Common myeloid progenitor, CD34-positive (primary cell): ENCODE results near the gene DNAH3.

Source experiments
- CTCF ChIA-PET: fragments of 350-600 bp; sonication (Branson Sonifier 250); formaldehyde crosslinking; loops from one replicate; lab custom pipeline; 2021; ENCODE audit warnings: antibody characterized with exemption; lab: Charles Lee
- POLR2A ChIA-PET: fragments of 350-600 bp; sonication (Branson Sonifier 250); formaldehyde crosslinking; loops from one replicate; lab custom pipeline; 2021; ENCODE audit warnings: antibody characterized with exemption; lab: Charles Lee
- DNase-seq, 3 donors: peaks; one replicate each; pipeline versions ENCODE4 v3.0.0 to v3.0.0-alpha.2; 2013
- H3K27ac ChIP-seq, 2 experiments: 1 replicate in 1 of 2; 2 replicates in 1 of 2; pipeline ENCODE4 v1.7.0; 2013; ENCODE audit warnings: inconsistent platforms in 2 of 2, low read length in 2 of 2, mild to moderate bottlenecking in 2 of 2, low read depth in 1 of 2, moderate library complexity in 1 of 2; ENCODE audit not compliant: severe bottlenecking in 2 of 2, insufficient read depth in 1 of 2, poor library complexity in 1 of 2
- H3K27me3 ChIP-seq, 5 experiments: replicated peaks in 2 of 5; 1 replicate in 3 of 5; 2 replicates in 2 of 5; pipeline versions ENCODE4 v1.6.1 to v1.7.0; 2013; ENCODE audit warnings: low read length in 4 of 5, mild to moderate bottlenecking in 2 of 5, moderate library complexity in 2 of 5, inconsistent platforms in 1 of 5; ENCODE audit not compliant: insufficient read depth in 5 of 5, control insufficient read depth in 4 of 5
- H3K36me3 ChIP-seq, 4 experiments: 1 replicate in 2 of 4; 2 replicates in 2 of 4; pipeline versions ENCODE4 v1.6.1 to v1.7.0; 2013; ENCODE audit warnings: low read length in 3 of 4, control low read depth in 1 of 4, mild to moderate bottlenecking in 1 of 4; ENCODE audit not compliant: control insufficient read depth in 4 of 4, insufficient read depth in 4 of 4
- H3K4me1 ChIP-seq, 4 experiments: 1 replicate in 3 of 4; 2 replicates in 1 of 4; pipeline versions ENCODE4 v1.6.1 to v1.7.1; 2013; ENCODE audit warnings: low read length in 3 of 4, mild to moderate bottlenecking in 3 of 4, control low read depth in 1 of 4, inconsistent platforms in 1 of 4, moderate library complexity in 1 of 4; ENCODE audit not compliant: control insufficient read depth in 4 of 4, insufficient read depth in 4 of 4; ENCODE audit errors: control extremely low read depth in 1 of 4
- H3K4me3 ChIP-seq, 7 experiments: 1 replicate in 4 of 7; 2 replicates in 3 of 7; pipeline versions ENCODE4 v1.5.1 to v1.7.0; 2013; ENCODE audit warnings: mild to moderate bottlenecking in 7 of 7, low read length in 6 of 7, moderate library complexity in 6 of 7, inconsistent platforms in 2 of 7, low read depth in 2 of 7, control low read depth in 1 of 7; ENCODE audit not compliant: insufficient read depth in 4 of 7, control insufficient read depth in 1 of 7; ENCODE audit errors: extremely low read depth in 1 of 7
- H3K9me3 ChIP-seq, 5 experiments: 1 replicate in 4 of 5; 2 replicates in 1 of 5; pipeline versions ENCODE4 v1.6.1 to v1.7.1; 2013; ENCODE audit warnings: low read length in 4 of 5, mild to moderate bottlenecking in 2 of 5, inconsistent platforms in 1 of 5, low read depth in 1 of 5, moderate library complexity in 1 of 5; ENCODE audit not compliant: control insufficient read depth in 4 of 5, insufficient read depth in 2 of 5; ENCODE audit errors: control extremely low read depth in 1 of 5
- whole genome bisulfite sequencing: methylation state at CpG from one replicate; pipeline ENCODE4 v1.1.5; 2013; ENCODE audit not compliant: insufficient coverage; 5-methylcytosine and 5-hydroxymethylcytosine counted together

DNAH3 gene

GRCh38 chr16:21194771-21195301, 44.2 kb upstream of the DNAH3 start:
- no peak overlapping the region for H3K4me3 ChIP-seq
- H3K36me3 ChIP-seq: no peaks in the 10 kb centered on the region
- no peak overlapping the region for H3K27ac ChIP-seq
- ChIA-PET CTCF (interaction anchor here (1.7 kb wide), 1 partner anchor 84 kb away, joined by 6 read pairs; no protein-coding TSS in a partner anchor), POLR2A (no interaction called here)
- H3K9me3 ChIP-seq: peaks cover 0 to 7% (median 0%) of the 10 kb centered on the region in 5 experiments
- DNase-seq: no peak
- WGBS: 68% methylated on average over 4 of the region's 6 CpGs
- peaks cover 0 to 21% (median 5%) of the 10 kb centered on the region in 5 experiments for H3K27me3 ChIP-seq
- peaks cover 0 to 9% (median 1%) of the 10 kb centered on the region in 4 experiments for H3K4me1 ChIP-seq

- Histone ChIP-seq H3K4me3 (no peak overlapping the region), H3K36me3 (no peaks in the 10 kb centered on the region), H3K9me3 (peaks cover 0 to 7% (median 0%) of the 10 kb centered on the region in 5 experiments), H3K27me3 (peaks cover 0 to 14% (median 5%) of the 10 kb centered on the region in 5 experiments), H3K27ac (no peak overlapping the region), H3K4me1 (peaks cover 0 to 9% (median 1%) of the 10 kb centered on the region in 4 experiments)
- WGBS: no CpG with 5 or more reads among the region's 1 CpG
- ChIA-PET POLR2A (no interaction called here), CTCF (no interaction called here)
- DNase-seq: no peak
Observed at GRCh38 chr16:21192991-21193390, 42.3 kb upstream of the DNAH3 start.

- ChIA-PET POLR2A (no interaction called here), CTCF (interaction anchor here (1.6 to 2.2 kb wide), 2 partner anchors 10 to 130 kb away, joined by 5 read pairs; no protein-coding TSS in a partner anchor)
- no peak overlapping the region for H3K27ac ChIP-seq
- H3K36me3 ChIP-seq: no peaks in the 10 kb centered on the region
- no peak for DNase-seq
- H3K4me3 ChIP-seq: no peak overlapping the region
- H3K27me3 ChIP-seq: peaks cover 0 to 11% (median 5%) of the 10 kb centered on the region in 5 experiments
- H3K9me3 ChIP-seq: peaks cover 0 to 7% (median 0%) of the 10 kb centered on the region in 5 experiments
- no peaks in the 10 kb centered on the region for H3K4me1 ChIP-seq
Observed at GRCh38 chr16:21190599-21190998, 40.0 kb upstream of the DNAH3 start.

GRCh38 chr16:21190013-21190412, 39.4 kb upstream of the DNAH3 start:
- CTCF ChIA-PET: interaction anchor here (0.7 to 2.2 kb wide), 5 partner anchors 11 to 364 kb away, joined by 3 to 5 read pairs (median 5); no protein-coding TSS in a partner anchor
- no peak overlapping the region for H3K27ac ChIP-seq
- H3K4me3 ChIP-seq: no peak overlapping the region
- no peaks in the 10 kb centered on the region for H3K36me3 ChIP-seq
- no peak for DNase-seq
- no peaks in the 10 kb centered on the region for H3K4me1 ChIP-seq
- peaks cover 0 to 11% (median 5%) of the 10 kb centered on the region in 5 experiments for H3K27me3 ChIP-seq
- POLR2A ChIA-PET: interaction anchor here (0.6 kb wide), 1 partner anchor 1987 kb away, joined by 3 read pairs; no protein-coding TSS in a partner anchor
- 100% methylated on average over 1 of the region's 4 CpGs for WGBS
- H3K9me3 ChIP-seq: peaks cover 0 to 7% (median 0%) of the 10 kb centered on the region in 5 experiments

- Histone ChIP-seq H3K36me3 (no peaks in the 10 kb centered on the region), H3K4me3 (no peak overlapping the region), H3K4me1 (no peaks in the 10 kb centered on the region), H3K27ac (no peak overlapping the region), H3K9me3 (peaks cover 0 to 7% (median 0%) of the 10 kb centered on the region in 5 experiments), H3K27me3 (peaks cover 0 to 5% (median 3%) of the 10 kb centered on the region in 5 experiments)
- DNase-seq: no peak
- WGBS: 89% methylated on average over 3 of the region's 5 CpGs
- ChIA-PET CTCF (interaction anchor here (0.6 to 2.1 kb wide), 9 partner anchors 11 to 1036 kb away, joined by 3 to 11 read pairs (median 4); partner anchors contain the start of gene CRYM), POLR2A (interaction anchor here (0.6 kb wide), 1 partner anchor 1988 kb away, joined by 3 read pairs; no protein-coding TSS in a partner anchor)
Observed at GRCh38 chr16:21189311-21189710, 38.7 kb upstream of the DNAH3 start.

- CTCF ChIA-PET: interaction anchor here (1.3 kb wide), 2 partner anchors 10 to 114 kb away, joined by 3 to 4 read pairs; no protein-coding TSS in a partner anchor
- POLR2A ChIA-PET: interaction anchor here (0.6 kb wide), 1 partner anchor 1136 kb away, joined by 4 read pairs; no protein-coding TSS in a partner anchor
- H3K4me1 ChIP-seq: no peaks in the 10 kb centered on the region
- H3K27me3 ChIP-seq: no peaks in the 10 kb centered on the region
- no peak overlapping the region for H3K4me3 ChIP-seq
- peaks cover 2 to 16% (median 9%) of the 10 kb centered on the region in 4 experiments for H3K36me3 ChIP-seq
- 70% methylated on average over 2 of the region's 4 CpGs for WGBS
- H3K27ac ChIP-seq: no peak overlapping the region
- no peak for DNase-seq
- H3K9me3 ChIP-seq: peaks cover 0 to 23% (median 0%) of the 10 kb centered on the region in 5 experiments
Observed at GRCh38 chr16:21186326-21186691, 35.7 kb upstream of the DNAH3 start.
